Mononuclear cell (primary cell): ENCODE results near the gene TPSAB1. TPM values are rescaled to one million over a fixed set of nuclear protein-coding genes. Genes with fewer than 3 reads are reported as not detected.

Source experiments
- H3K27me3 ChIP-seq: 2 replicates; pipeline ENCODE4 v1.6.0; 2011; ENCODE audit warnings: low read length, control low read depth; ENCODE audit not compliant: insufficient read depth
- H3K4me1 ChIP-seq: 2 replicates; pipeline ENCODE4 v1.5.1; 2011; ENCODE audit warnings: mild to moderate bottlenecking, low read length, control low read depth; ENCODE audit not compliant: insufficient read depth
- H3K4me3 ChIP-seq: 2 replicates; pipeline ENCODE4 v1.5.1; 2011; ENCODE audit warnings: mild to moderate bottlenecking, low read length, moderate library complexity
- H3K9me3 ChIP-seq: 2 replicates; pipeline ENCODE4 v1.5.1; 2011; ENCODE audit warnings: low read depth, mild to moderate bottlenecking, control low read depth, low read length
- total RNA-seq: library from RNA; depleted of rRNA; stranded (reverse); fragments of >200 nt; gene quantifications from one replicate; pipeline ENCODE4 v1.2.3, GENCODE V29; 2012

The TPSAB1 gene
- total RNA-seq, 1 donor: not detected

DNA sequence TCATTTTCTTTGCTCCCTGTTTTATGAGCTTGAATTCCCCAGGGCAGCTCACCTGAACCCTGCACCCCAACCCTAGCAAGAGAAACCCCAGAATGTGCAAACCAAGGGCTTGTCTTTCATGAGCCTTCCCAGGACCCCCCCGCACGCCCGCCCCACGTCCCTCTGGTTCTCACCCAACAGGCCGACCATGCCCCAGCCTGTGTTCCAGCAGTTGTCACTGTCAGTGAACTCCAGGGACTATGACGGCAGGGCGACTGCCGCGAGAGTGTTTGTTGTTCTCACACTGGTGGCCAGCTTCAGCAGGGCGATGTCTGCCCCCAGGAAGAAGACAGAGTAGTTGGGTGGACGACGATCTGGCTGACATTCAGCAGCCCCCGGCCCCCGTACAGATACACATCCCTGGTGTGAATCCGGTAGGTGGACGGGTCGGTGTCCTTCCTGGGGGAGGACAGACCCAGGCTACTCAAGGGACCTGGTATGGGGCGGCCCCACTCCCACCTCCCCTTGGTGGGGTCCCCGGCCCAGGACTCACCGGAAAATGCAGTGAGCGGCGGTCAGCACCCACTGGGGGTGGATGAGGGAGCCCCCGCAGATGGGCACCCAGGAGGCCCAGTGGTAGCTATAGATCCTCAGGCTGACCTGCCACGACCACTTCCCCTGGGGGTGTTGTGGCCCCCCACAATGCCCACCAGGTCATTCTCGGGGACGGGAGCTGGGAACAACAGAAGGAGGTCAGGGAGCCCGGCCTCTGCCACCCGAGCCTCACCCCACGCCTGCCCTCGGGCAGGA lies 35.5 kb downstream of the TPSAB1 start:
- no peaks in the 10 kb centered on the region for H3K27me3 ChIP-seq
- H3K4me1 ChIP-seq: no peaks in the 10 kb centered on the region
- H3K4me3 ChIP-seq: no peak overlapping the region
- H3K9me3 ChIP-seq: no peaks in the 10 kb centered on the region

DNA sequence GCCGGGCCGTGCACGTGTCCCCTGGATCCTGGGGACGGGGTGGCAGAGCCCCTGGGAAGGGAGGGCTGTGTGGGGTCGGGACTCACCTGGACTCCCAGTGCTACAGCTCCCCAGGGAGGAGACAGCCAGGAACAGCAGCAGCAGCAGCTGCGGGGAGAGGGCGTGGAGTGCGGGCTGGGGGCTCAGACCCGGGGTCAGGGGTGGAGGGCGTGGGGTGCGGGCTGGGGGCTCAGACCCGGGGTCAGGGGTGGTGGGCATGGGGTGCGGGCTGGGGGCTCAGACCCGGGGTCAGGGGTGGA lies 36.0 kb downstream of the TPSAB1 start:
- Histone ChIP-seq H3K4me1 (no peaks in the 10 kb centered on the region), H3K9me3 (no peaks in the 10 kb centered on the region), H3K4me3 (no peak overlapping the region), H3K27me3 (no peaks in the 10 kb centered on the region)

DNA sequence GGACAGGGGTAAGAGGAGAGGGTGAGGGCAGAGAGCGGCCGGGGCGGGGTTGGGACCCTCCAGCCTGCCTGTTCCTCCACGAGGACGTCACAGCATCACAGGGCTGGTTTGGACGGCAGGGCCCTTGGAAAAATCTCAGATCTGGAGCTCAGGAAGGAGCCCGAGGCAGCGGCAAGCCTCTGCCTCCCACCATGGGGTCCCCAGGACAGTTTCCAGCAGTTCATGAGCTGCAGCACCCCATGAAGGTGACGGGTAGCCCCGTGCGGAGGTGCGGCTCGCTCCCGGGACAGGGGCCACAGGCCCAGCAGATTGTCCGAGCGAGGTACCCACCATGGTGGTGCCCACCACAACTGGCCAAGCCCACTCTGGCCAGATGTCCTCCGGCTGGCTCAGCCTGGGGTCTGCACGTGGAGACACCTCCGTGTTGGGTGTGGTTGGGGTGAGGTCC lies 36.7 kb downstream of the TPSAB1 start:
- no peaks in the 10 kb centered on the region for H3K27me3 ChIP-seq
- no peaks in the 10 kb centered on the region for H3K4me1 ChIP-seq
- H3K9me3 ChIP-seq: no peaks in the 10 kb centered on the region
- no peak overlapping the region for H3K4me3 ChIP-seq

DNA sequence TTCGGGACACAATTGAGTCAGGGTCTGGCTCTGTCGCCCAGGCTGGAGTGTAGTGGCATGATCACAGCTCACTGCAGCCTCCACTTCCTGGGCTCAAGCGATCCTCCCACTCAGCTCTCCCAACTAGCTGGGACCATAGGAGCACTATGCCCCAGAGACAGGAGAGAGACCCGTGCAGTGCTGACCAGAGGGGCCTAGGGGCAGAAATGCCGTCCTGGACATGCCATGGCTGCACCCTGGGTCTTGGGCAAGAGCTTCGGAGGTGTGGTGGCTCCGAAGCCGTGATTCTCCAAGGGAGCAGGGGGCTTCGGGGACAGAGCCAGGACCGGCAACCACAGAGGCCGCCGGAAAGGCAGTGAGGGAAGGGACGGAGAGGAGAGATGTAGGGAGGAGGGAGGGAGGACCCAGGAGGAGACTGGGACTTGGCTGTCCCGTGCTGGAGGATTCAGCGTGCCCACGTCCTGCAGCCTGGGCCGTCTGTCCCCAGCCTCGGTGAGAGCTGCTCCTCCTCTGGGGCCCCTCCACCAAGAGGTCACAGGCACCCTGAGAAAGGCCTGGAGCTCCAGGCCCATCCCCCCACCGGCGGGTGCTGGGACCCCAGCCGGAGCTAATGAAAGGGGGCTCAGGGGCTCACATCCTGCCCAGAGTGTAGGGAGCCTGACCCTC lies 37.2 kb downstream of the TPSAB1 start:
- Histone ChIP-seq H3K9me3 (no peaks in the 10 kb centered on the region), H3K4me1 (no peaks in the 10 kb centered on the region), H3K4me3 (no peak overlapping the region), H3K27me3 (no peaks in the 10 kb centered on the region)

DNA sequence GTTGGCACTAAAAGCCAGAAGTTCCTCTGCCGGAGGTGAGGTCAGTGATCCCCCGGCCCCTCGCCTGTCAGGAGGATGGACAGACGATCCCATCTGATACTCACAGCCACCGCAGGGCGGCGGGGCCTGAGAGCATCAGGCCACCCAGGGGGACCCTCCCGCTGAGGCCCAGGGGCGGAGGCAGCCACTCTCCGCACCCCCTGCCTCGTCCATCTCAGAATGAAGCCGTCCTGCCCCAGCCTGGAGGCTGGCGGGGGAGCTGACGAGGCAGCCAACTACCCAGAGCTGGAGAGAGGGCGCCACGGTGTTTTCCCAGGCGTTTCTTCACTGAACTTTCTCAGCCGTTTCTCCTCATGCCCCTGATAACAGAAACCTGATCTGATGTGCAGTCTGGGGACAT lies 38.0 kb downstream of the TPSAB1 start:
- Histone ChIP-seq H3K9me3 (no peaks in the 10 kb centered on the region), H3K4me3 (no peak overlapping the region), H3K27me3 (no peaks in the 10 kb centered on the region), H3K4me1 (no peaks in the 10 kb centered on the region)

DNA sequence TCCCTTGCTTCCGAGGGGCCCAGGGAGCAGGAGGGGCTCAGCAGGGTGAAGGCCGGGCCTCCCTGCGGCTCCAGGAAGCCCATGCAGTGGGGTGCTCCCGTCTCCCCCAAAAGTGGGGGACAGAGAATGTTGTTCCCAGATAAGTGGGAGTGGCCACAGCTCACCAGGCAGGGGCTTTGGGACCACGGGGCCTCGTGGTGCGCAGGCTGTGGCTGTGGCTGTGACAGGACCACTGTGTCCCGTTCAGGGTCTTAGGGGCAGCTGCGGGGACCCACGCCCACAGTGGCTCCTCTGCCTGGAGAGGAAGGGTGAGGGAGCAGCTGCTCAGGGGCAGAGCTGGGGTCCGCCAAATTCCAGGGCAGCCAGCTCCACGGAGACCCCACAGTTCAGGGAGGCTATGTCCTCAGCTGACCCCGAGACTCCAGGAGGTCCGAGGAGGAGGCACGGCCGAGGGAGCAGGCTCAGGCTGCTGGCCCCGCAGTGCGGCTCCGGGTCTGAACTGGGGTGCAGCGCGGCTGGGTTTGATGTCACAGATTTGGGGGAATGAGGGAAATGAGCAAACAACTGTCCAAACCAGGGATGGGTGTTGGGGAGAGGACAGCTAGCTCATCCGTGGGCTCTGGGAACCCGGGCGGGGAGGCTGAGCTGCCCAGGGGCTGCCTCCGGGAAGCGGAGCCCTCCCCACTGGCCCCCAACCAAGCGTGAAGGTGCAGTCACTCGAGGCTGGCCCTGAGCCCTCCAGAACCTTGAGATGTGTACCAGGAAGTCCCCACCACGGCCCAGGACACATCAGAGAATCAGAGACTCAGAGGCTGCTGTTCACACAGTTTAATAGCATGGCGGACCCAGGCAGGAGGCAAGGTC lies 38.8 kb downstream of the TPSAB1 start:
- Histone ChIP-seq H3K27me3 (no peaks in the 10 kb centered on the region), H3K9me3 (no peaks in the 10 kb centered on the region), H3K4me1 (no peaks in the 10 kb centered on the region), H3K4me3 (no peak overlapping the region)

DNA sequence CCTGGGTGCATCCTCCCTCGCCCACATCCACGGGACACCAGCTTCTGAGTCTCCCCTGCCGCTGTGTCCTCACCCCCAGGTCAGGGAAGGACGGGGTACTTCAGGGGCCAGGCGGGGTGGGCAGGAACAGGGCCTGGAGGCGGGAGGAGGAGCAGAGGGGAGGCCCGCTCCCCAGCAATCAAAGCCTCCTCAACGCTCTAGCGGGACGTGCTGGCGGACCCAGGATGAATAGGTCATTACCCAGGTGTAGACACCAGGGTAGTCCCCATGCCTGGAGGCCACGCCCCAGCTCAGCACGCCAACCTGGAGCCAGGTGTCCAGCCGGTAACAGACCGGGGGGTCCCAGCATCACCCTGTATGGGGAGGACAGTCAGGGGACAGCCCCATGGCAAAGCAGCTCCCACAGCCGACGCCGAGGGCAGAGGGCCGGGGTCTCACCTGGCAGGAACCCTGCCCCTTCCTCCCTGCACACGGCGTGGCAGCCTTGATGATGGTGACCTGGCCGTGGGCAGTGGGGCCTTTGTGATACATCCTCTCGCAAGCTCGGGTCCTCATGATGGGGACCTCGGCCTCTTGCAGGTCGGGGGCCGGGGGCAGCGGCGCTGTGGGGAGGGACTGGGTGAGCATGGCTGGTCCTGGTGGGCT lies 39.6 kb downstream of the TPSAB1 start:
- no peaks in the 10 kb centered on the region for H3K4me1 ChIP-seq
- no peaks in the 10 kb centered on the region for H3K27me3 ChIP-seq
- no peaks in the 10 kb centered on the region for H3K9me3 ChIP-seq
- H3K4me3 ChIP-seq: no peak overlapping the region

DNA sequence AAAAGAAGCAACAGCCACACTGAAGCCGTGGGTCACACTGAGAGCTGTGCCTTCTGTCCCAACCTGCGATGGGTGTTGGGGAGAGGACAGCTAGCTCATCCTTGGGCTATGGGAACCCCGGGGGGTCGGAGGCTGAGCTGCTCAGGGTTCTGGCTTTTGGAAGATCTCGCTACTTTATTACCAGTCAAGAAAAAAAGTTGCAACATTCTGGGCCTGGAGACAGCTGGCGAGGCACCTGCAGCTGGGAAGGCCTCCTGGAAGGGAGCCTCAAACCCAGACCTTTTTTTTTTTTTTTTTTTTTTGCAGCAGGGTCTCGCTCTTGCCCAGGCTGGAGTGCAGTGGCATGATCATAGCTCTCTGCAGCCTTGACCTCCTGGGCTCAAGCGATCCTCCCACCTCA lies 40.3 kb downstream of the TPSAB1 start:
- H3K4me1 ChIP-seq: no peaks in the 10 kb centered on the region
- no peaks in the 10 kb centered on the region for H3K27me3 ChIP-seq
- H3K9me3 ChIP-seq: no peaks in the 10 kb centered on the region
- H3K4me3 ChIP-seq: no peak overlapping the region

DNA sequence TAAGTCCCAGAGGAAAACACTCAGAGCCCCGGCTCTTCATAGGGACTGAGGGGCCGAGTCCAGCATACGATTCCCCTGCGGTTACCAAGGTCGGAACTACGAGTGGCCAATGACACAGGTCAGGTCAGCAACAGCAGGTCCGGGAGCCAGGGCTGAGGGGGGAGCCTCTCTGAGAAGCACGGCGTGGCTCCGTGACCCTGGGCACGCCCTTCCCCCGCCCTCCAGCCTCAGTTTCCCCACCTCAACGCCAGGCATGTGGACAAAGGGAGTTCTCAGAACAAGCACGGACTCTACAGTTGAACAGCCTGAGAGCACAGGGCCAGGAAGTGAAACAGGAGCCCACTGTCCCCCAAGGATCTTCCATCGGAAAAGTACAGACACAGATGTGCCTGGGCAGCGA lies 41.0 kb downstream of the TPSAB1 start:
- no peaks in the 10 kb centered on the region for H3K4me1 ChIP-seq
- H3K27me3 ChIP-seq: no peaks in the 10 kb centered on the region
- H3K9me3 ChIP-seq: no peaks in the 10 kb centered on the region
- H3K4me3 ChIP-seq: no peak overlapping the region

DNA sequence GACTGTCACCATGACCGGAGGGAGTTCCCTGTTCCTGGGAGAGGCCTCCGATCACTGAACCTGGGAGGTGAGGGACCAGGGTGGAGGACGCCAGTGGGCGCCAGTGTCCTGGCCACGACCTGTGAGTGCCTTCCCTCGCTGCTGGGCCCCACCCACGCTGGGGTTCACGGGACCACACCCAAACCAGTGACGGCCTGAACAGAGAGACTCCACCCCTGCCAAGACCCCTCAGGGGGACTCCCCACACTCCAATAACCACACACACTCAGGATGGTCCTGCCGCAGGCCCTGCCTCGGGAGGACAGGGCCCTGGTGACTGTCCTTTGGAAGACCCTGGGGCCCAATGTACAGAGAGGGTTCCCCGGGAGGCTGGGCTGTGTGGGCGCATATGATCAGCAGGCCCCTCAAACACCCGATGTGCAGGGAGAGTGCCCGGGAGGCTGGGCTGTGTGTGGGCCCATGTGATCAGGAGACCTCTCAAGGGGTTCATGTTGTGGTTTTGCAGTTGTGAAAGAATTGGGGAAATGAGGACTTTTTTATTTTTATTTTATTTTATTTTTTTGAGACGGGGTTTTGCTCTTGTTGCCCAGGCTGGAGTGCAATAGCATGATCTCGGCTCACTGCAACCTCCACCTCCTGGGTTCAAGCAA lies 41.9 kb downstream of the TPSAB1 start:
- Histone ChIP-seq H3K4me3 (no peak overlapping the region), H3K27me3 (no peaks in the 10 kb centered on the region), H3K9me3 (no peaks in the 10 kb centered on the region), H3K4me1 (no peaks in the 10 kb centered on the region)

DNA sequence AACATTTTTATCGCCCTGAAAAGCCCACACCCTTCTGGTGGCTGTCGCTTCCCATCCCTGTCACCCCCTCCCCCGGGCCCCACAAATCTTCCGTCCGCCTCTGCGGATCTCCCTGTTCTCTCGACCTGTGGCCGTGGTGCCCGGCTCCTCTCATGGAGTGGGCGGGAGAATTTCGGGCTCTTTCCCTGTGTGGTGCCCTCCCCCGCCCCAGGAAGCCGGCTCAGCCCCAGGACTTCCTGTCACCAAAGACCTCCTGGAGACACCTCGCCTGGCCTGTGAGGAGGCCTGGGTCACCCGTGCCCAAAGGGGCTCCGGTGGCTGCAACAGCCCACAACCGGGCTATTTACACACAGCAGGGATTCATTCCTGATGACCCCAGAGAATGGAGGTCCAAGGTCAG lies 42.8 kb downstream of the TPSAB1 start:
- no peaks in the 10 kb centered on the region for H3K27me3 ChIP-seq
- H3K4me1 ChIP-seq: no peaks in the 10 kb centered on the region
- no peaks in the 10 kb centered on the region for H3K9me3 ChIP-seq
- H3K4me3 ChIP-seq: no peak overlapping the region

DNA sequence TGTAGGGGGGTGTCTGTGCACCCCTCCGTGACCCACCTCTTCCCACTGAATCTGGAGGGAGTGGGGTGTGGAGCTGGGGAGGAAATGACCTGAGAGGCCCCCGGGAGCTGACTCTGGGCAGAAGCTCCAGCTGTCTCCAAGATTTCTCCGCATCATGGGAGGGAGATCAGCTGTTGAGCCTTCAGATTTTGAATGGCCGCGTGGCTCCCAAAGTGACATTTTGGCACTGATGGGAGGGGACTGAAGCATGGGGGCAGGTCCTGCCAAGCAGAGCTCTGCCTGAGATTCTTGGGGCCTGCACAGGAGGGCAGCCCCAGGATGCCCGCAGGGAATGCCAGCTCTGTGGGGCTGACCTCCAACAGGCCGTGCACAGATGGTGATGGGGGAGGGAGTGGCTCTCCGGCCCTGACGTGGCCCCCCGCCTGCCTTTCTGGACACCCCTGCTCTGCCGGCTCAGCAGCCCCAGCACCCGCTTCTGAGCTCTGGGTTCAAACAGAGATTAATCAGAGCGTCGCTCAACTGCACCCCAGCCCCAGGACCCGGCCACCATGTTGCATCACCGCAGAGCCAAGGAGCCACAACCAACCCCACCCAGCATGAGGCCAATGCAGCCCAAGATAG lies 43.6 kb downstream of the TPSAB1 start:
- no peaks in the 10 kb centered on the region for H3K9me3 ChIP-seq
- no peak overlapping the region for H3K4me3 ChIP-seq
- no peaks in the 10 kb centered on the region for H3K27me3 ChIP-seq
- H3K4me1 ChIP-seq: no peaks in the 10 kb centered on the region

DNA sequence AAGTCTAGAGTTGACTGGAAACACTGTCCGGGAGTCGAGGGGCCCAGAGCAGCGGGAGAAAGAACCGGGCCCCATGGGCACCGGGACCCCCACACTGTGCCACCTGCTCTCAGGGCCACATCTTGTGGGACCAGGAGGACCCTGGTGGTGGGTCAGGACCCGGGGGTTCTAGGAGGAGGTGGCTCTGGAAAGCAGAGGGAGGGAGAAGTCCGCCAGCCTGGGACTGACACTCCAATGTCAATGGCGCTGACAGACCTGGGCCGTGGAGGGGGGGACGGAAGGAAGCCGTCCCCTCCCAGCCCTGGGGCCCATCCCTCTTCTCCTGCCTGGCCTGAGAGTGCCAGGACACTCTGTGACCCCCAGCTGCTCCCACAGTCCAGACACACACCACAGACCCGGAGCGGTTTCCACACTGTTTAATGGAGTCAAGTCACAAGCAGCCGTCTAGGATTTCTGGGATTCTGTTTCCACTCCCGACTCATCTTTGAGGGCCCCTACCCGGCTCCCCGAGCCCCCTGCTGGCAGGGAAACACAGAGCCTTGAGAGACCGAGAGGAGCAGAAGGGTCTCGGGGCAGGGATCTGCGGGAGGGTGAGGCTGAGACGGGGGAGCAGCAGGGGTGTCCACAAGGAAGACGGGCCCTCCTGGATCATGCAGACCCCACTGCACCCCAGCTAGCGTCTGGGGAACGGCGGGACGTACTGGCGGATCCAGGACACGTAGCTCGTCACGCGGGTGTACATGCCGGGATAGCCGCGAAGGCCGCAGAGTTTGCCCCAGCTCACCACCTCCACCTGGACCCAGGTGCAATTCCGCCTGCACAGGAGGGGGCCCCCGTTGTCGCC lies 45.4 kb downstream of the TPSAB1 start:
- Histone ChIP-seq H3K9me3 (no peaks in the 10 kb centered on the region), H3K4me3 (no peak overlapping the region), H3K27me3 (peaks cover 9% of the 10 kb centered on the region), H3K4me1 (peaks cover 4% of the 10 kb centered on the region)
